HG02938 (cell line): ENCODE results near the gene PABPC3.

ENCODE experiments used
- ATAC-seq: cut with Tn5 transposase; IDR thresholded peaks from one replicate; pipeline ENCODE4 v1.9.1; 2021; ENCODE audit warnings: mild to moderate bottlenecking, moderate library complexity; ENCODE audit not compliant: unreplicated experiment

Gene PABPC3

DNA sequence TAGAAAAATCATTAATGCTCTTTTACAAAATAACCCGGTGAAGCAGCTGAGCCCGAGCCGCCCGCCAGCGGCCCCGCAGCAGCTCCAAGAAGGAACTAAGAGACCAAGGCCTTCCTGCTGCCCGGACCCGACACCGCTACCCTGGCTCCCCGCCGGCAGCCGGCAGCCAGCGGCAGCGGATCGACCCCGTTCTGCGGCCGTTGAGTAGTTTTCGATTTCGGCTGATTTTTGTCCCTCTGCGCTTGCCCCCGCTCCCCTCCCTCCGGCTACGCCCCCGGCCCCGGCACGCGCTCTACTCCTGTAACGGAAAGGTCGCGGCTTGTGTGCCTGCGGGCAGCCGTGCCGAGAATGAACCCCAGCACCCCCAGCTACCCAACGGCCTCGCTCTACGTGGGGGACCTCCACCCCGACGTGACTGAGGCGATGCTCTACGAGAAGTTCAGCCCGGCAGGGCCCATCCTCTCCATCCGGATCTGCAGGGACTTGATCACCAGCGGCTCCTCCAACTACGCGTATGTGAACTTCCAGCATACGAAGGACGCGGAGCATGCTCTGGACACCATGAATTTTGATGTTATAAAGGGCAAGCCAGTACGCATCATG is at the start of gene PABPC3:
TSS of gene PABPC3 (plus strand) at position 286 of the 603 bp plus-strand sequence. CDS start at position 349, 63 bp downstream.
- ATAC-seq = no peak

DNA sequence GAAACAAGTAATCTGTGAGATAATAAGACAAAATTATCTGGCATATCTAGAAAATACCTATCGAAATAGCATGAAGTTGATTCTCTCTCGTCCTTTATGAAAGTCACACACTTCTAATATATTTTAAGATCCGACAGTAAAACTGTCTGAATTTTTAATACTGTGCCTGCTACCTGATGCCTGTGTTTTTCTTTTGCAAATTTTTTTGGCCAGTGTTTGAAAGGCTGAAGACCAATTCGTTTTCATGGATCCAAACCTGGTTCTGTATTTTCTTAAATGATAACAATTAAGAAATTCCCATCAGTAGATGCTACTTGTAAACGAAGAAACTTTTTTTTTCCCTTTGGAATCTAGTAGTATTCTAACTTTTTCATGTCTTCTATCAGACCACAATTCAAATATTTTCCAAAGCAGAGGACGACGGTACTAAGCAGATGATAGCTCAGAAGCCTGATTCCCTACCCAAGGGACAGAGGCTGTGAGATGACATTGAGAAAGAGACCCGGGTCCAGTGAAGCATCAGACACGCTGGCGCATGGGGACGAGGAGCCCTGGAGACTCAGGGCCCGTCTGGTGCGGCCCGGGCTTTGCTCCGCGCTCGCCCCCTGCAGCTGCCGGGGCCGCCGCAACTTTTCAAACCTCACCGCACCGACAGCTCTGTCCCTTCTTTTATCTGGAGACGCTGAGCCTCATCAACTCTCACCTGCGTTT is 49.5 kb upstream of the PABPC3 start:
- ATAC-seq = no peak

DNA sequence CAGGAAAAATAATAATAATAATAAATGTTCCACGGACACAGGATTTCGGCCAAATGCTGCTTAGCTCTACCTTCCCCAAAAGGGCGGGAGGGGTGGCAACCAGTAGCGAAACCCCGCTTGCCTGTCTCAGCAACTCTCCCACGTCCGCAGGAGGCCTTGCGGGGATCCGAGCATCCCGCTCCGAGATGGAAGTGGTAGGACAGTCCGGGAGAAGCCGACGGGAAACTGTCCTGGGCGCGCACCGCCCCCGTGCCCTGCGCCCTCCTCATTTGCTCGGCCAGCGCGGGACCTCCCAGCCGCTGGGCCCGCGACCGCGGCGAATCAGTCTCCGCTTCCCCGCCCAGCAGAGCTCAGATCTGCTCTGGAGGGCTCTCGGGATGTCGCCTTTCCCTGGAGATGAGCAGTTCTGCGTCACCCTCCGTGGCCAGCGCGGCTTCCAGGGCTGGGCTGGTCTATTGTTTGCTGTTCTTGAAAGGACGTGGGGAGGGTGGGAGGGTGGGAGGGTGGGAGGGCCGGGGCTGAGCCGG is 48.9 kb upstream of the PABPC3 start:
- ATAC-seq = no peak

DNA sequence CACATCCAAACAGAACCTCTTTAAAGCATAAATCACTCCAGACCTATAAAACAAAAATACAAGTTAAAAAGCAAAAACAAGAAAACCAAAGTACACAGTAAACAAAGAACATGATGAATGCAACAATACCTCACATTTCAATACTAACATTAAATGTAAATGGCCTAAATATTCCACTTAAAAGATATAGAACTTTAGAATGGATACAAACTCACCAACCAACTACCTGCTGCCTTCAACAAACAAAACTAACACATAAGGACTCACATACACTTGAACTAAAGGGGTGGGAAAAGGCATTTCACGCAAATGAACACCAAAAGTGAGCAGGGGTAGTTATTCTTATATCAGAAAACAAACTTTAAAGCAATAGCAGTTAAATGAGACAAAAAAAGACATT is 44.9 kb upstream of the PABPC3 start:
- ATAC-seq = no peak

DNA sequence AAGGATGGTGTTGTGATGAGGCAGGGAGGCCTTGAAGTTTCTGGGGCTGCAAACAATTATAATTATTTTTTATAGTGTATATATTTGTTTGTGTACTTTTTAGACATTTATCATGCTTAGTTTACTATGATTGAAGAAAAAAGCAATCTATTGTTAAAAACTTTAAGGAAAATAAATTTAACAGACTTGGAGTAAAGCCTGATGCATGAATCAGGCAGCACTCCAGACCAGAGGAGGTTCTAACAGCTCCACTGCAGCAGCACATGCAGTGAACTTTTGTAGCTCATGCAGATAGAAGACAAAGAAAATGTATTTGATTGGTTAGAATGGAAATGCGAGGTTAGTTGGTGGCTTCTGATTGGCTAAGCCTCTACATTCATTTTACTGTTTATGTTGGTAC is 36.8 kb upstream of the PABPC3 start:
- no peak for ATAC-seq

DNA sequence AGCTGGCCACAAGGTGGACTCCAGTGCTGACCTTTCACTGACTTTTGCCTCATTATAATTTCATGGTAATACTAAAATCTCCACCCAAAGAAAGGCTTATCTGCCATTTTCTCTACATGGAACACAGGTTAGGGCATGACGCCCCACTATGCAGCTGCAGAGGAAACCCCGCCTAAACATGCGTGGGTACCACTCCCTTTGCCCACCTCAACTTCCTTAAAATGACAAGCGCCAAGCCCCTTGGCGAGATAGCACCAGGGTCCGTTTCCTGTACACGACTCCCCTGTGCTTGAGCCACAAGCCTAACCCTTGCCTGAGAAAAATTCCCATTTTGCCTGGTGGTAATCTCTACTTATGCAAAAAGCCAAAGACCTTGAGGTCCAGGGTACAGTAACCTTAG is 36.0 kb upstream of the PABPC3 start:
- ATAC-seq = no peak

DNA sequence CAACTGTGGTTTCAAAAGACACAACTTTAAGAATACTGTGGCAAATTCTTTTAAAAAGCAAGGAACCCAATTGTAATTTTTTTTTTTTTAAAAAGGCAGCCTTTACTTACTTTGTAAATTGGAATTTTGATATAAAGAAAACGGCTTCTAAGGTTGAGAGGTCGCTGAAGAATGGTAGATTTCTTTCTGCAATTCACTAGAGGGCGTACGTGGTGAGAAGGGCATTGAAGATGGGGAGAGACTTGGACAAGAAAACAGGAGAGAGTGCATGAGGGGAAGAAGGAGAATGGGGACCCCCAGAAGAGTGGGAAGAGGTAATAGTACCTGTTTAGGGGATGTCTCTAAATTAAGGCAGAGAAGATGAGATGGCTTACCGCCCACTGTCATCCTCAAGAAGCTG is 33.5 kb upstream of the PABPC3 start:
- no peak for ATAC-seq

DNA sequence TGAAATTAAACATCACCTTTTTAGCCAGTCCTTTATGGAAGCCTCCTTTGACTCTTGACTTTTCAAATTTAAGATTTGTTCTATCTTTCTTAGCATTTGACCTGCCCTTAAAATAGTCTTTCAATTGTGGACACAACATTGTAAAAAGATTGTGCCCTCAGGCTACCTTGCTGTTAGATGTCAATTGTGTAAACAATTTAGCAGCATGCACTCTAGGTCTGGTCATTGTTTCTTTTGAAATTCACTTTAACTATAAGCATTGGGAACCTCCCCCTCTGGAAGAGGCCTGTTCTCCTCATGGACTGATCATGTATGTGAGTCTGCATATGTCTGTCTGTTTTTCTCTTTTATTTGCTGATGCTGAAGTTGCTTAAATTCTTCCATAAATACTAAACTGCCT is 31.5 kb upstream of the PABPC3 start:
- no peak for ATAC-seq

DNA sequence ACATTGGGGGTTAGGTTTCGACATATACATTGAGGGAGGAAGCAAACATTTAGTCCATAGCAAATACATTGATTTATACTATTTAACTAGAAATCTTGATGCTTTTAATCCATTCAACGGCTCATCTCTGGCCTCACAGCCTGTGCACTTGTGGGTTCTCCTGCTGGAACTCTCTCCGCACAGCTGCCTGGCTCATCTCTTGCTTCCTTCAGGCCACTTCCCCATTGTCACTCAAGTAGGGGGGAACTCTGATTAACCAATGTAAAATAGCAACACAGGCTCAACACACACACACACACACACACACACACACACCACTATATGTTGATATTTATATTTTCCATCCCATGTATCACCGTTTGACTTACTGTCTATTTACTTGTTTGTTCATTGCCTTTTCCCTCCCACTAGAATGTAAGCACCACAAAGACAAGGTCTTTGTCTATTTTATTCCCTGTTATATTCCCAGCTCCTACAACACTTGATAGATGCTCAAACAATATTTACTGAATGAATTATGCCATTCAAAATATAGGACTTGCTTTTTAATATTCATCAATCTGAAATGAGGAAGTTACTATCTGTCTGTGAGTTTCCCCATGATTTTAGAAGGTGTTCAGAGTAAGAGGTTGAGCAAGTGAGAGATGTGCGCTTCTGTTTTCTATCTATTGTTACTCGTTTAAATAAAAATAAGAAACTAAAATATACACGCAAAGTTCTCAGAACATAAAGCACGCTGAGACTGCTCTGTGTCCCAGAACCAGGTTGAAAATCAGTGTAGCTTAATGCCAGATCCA is 29.8 kb upstream of the PABPC3 start:
- no peak for ATAC-seq

DNA sequence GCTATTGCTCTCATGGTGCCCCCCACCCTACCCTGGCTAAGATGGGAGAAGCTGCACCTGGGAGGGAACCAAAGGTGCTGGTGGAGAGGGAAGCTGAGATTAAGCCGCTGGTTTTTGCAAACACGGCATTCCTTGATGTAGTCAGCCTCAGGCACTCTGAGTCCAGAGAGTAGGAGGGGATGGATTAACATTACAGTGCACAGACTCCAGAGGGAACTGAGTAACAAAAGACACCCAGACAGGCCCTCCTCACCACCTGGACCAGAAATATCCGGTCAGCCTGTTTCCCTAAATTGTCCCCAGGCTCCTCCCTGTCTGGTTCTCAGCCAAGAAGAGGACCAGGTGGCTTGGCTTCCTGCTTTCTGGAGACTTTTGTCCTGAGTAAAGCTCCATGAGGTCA is 28.9 kb upstream of the PABPC3 start:
- no peak for ATAC-seq

DNA sequence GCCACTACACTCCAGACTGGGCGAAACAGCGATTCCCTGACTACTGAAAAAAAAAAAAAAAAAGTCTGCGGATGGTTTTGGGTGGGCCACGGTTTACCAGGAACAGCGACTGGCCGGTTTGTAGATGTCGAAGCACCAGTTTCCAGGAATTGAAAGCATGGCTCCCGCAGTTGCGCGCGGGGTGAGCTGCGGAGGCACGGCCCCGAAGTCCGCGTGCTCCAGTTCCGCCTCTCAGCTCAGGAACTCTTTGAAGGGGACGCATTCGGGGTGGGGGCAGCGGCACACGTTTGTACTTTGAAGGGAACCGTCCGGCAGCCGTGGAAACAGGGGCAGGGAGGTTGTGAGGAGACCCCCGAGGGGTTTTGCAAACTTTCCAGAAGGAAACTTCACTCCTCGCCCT is 27.1 kb upstream of the PABPC3 start:
- ATAC-seq = no peak

DNA sequence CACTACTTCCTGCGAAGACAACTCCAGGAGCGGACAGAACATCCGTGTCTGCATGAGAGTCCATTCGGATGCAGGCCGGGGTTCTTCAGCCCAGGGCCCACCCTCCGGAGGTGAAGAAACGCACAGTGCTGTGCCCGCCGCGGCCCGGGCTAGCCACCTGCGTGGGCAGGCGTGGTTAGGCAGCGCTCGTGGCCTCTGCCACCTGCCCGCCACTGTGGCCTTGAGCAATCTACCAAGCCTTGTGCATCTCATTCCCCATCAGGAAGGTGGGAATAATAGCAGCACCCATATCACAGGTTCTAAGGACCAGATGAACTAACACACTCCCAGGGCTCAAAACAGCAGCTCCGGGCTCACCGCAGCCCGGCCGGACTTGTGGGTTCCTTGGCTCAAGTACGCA is 26.7 kb upstream of the PABPC3 start:
- no peak for ATAC-seq

DNA sequence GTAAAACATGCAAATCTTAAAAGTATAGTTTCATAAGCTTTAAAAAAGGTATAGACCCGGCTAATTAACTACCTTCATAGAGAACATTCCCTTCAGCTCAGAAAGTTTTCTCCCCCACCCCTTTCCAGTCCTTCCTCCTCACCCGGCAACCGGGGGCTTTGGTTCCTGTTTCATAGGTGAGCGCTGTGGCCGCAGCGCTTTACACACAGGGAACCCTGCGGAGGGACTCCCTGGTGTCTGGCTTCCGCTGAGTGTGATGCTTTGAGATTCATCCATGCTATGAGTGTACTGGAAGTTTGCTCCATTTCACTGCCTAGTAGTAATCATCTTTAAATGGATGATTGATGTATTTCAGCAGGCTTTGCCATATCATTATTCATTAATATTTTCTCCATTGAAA is 26.0 kb upstream of the PABPC3 start:
- ATAC-seq = no peak

DNA sequence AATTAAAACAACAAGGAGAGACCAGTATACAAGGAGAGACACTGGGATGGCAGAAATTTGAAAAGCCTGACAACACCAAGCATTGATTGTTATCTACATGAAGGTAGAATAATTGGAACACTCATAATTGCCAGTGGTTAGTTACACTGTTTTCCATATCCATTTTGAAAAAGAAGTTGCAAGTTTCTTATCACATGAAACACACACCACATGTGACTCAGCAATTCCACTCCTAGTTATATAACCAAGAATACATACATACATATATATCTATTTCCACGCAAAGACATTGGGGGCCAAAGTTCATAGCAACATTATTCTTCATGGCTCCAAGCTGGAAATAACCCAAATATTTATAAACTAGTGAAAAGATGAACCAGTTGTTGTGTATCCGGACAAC is 15.2 kb upstream of the PABPC3 start:
- no peak for ATAC-seq

DNA sequence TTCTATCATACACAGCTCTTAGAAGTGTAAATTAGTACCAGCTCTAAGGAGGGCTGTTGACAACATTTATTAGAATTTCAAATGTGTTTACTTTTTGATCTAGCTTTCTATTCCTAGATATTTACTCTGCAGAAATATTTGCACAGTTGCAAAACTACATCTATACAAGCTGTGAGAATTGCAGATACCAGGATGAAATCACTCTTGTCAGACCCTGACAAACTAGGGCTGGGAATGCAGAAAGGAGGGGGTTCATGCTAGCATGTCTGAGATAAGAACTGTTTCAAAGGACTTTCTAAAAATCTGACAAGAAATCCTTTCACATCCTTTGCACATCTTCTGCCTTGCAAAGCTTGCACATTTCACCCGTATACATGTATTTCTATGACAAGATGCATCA is 11.8 kb upstream of the PABPC3 start:
- no peak for ATAC-seq

DNA sequence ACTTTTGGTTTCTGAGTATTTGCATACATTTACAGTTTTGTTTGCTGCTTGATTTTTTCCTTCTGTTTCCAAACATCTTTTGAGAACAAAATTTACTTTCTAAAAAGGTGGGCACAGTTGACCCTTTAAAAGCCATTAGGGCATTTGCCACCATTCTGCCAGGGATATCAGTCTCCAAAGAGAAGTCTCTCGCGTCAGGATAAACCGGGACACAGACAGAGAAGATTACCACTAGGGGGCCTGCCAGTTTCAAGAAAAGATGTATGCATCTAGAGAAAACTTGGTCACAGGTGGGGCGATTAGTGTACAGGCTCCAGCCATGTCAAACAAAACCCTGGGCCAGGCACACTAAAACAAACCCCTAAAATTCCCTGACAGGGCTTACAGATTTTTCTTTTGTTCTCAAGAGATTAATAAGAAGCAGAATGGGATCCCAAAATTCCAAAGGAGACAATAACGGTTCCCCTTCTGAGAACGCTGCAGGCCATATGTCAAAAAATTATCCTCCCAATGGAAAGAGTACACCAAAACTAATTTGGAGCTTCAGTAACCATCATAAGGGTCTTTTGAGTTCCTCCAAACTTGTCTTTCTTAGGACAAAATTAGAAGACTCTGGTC is 10.7 kb upstream of the PABPC3 start:
- ATAC-seq = no peak

DNA sequence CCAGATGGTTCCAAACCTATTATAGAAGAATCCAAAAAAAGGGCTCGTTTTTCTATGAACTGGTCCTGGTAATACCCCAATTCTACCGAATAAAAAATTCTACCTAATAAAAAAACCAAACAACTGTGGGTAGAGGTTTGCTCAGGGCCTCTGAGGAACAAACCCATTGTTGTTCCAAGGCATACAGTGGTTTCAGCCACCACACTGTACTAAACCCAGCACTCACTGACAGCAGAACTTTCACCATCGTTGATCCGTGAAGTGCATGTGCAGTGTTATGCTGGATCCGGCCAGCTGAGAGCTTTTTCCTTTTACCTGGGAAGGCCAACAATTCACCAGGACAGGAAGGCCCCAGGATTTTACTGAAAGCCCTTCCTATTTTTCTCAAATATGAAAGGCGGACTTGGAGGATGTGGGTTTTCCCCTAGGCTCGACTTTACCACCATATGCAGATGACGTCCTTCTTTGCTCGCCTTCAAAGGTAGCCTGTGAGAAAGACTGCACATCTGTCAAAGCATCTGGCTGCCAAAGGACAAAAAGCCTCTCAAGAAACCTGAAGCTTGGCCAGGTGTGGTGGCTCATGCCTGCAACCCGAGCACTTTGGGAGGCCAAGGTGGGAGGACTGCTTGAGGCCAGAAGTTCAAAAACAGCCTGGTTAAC is 7.2 kb upstream of the PABPC3 start:
- ATAC-seq = no peak

DNA sequence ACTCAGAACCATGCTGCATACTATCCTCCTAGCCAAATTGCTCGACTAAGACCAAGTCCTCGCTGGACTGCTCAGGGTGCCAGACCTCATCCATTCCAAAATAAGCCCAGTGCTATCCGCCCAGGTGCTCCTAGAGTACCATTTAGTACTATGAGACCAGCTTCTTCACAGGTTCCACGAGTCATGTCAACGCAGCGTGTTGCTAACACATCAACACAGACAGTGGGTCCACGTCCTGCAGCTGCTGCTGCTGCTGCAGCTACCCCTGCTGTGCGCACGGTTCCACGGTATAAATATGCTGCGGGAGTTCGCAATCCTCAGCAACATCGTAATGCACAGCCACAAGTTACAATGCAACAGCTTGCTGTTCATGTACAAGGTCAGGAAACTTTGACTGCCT is 1.5 kb downstream of the PABPC3 start:
- no peak for ATAC-seq

DNA sequence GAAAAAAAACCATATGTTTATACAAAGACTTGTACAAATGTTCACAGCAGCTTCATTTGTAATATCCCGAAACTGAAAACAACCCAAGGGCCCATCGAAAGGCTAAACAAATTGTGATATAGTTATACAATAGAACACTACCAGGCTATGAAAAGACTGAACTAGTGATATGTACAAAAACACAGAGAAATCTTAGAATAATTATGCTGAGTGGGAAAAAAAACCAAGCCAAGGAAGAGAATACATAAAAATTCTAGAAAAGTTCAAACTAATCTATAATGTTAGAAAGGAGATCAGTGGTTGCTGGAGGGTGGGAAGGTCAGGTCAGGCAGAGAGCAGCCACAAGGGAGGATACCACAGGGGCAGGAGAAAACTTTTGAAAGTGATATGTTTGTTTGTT is 7.8 kb downstream of the PABPC3 start:
- ATAC-seq = no peak

DNA sequence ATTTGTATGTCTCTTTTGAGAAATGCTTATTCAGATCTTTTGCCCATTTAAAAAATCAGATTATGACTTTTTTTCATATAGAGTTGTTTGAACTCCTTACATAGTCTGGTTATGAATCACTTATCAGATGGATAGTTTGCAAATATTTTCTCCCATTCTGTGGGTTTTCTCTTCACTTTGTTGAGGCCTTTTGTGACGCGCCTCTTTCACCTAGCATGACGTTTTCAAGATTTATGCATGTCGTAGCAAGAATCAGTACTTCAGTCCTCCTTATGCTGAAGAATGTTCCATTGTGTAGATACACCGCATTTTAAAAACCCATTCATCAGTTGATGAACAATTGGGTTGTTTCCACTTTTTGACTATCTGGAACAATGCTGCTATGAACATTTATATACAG is 13.4 kb downstream of the PABPC3 start:
- ATAC-seq = no peak
